GM18951 (cell line): ENCODE measurements around the gene UGT1A8.

Experiments used
- POLR2A ChIP-seq: IDR thresholded peaks from 4 replicates; pipeline ENCODE4 v1.6.1; 2011; ENCODE audit warnings: mild to moderate bottlenecking; ENCODE audit not compliant: insufficient read length, insufficient read depth; ENCODE audit errors: extremely low read depth
- in situ Hi-C: fragments of 300-500 bp; cut with MboI; formaldehyde crosslinking; loops from one replicate; pipeline ENCODE4 v1.12.0; 2022; ENCODE audit warnings: low sequenced_read_pairs, mixed read lengths, inconsistent platforms; ENCODE audit not compliant: unreplicated experiment

UGT1A8 gene

DNA sequence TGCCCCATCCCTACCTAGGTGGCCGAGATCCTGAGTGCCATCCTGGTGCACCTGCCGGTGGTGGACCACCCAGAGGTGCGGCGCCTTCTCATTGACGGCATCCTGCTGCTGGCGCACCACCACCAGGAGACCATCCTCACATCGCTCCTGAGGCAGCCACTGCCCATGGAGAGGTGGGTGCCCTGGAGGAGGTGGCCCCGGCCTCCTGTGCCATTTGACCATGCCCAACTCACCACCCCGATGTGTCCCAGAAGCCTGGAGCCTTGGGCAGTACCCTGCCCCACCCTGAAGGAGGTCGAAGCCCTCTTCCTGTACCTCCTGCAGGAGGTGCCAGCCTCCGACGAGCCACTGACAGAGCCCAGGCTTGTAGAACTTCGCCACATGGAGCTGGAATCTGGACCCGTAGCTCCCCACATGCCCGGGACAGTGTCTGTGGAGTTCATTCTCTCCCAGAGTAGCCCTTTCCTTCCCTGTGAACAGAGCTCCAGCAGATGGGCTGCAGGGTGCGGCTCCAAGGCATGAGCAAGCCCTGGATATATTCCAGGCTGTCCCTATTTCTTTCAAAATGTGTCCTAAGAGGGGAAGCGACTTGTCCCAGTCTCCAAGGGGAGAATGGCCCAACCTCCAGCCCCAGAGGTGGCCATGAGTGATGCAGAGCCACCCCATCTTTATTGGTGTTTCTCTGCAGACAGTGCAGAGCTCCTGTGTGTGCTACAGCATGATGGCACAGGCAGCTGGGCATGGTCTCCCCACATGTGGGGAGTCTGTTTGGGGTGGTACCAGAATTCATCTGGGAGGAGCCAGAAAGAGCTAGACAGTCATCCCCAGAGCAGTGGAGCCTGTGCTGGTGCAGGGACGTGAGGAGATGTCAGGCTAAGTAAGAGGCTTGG is 202.7 kb downstream of the UGT1A8 start:
- in situ Hi-C loops: no loop called here
- TF ChIP-seq POLR2A: no peak

DNA sequence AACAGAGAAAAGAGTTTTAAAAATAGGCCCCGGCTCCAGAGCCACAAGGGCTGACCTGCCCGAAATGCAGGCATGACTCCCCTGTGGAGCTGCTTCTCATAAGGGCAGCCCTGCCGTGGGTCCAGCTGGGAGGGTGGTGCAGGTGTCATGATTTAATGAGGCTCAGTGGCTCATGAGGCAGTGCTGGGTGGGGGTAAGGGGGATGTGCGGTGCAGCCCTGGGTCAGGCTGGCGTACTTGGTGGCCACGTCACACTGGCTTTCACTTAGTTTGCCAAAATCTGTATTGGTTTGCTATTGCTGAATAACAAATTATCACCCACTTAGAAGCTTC is 203.3 kb downstream of the UGT1A8 start:
- TF ChIP-seq POLR2A: no peak
- in situ Hi-C loops: no loop called here

- TF ChIP-seq POLR2A: no peak
- in situ Hi-C loops: no loop called here
Observed at GRCh38 chr2:233821196-233821595, 203.8 kb downstream of the UGT1A8 start.

DNA sequence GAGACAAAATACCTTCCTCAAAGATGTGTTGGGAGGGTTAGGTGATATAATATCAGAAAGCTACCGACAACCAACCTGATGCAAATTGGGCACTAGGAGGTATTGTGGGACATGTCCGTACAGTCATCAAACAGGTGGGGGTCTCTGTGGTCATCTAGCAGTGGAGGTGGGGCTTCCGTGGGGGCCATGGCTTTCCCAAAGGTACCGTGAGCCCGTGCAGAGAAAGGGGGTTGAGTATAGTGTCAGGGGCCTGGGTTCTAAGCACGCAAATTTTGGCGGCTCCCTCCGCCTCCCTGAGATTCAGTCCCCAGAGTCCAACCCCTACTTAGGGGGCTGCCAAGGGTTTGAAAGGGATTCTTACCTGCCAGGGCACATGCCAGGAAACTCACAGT is 204.3 kb downstream of the UGT1A8 start:
- in situ Hi-C loops: no loop called here
- TF ChIP-seq POLR2A: no peak

GRCh38 chr2:233822101-233822771 is 204.8 kb downstream of the UGT1A8 start:
- in situ Hi-C loops: no loop called here
- TF ChIP-seq POLR2A: no peak
